ENCODE results near the gene RAB35.

RAB35 gene

GRCh38 chr12:120061575-120062214, 54.9 kb downstream of the RAB35 start:
- intact Hi-C loops (cut with DNase I; ENCODE audit: low total_unique reads): no loop called here
- DNase-seq: no peak
- no peaks in the 10 kb centered on the region for H3K36me3 ChIP-seq
- H3K4me1 ChIP-seq: no peaks in the 10 kb centered on the region
- H3K9me3 ChIP-seq: no peaks in the 10 kb centered on the region
- H3K27me3 ChIP-seq: peaks cover 0 to 12% of the 10 kb centered on the region in 2 donors
- no peak overlapping the region for H3K4me3 ChIP-seq
- no peak for TF ChIP-seq CTCF (IDR thresholded peaks at IDR 0.05)
- no peak overlapping the region for H3K27ac ChIP-seq

- no peak overlapping the region for H3K4me3 ChIP-seq
- DNase-seq: no peak
- no peaks in the 10 kb centered on the region for H3K4me1 ChIP-seq
- H3K27ac ChIP-seq: no peak overlapping the region
- intact Hi-C loops (cut with DNase I; ENCODE audit: low total_unique reads): no loop called here
- peaks cover 0 to 12% of the 10 kb centered on the region in 2 donors for H3K27me3 ChIP-seq
- no peaks in the 10 kb centered on the region for H3K36me3 ChIP-seq
- H3K9me3 ChIP-seq: no peaks in the 10 kb centered on the region
- TF ChIP-seq CTCF (IDR thresholded peaks at IDR 0.05): no peak
Measured at GRCh38 chr12:120060717-120061116, 55.8 kb downstream of the RAB35 start.

- Histone ChIP-seq H3K27me3 (peaks cover 0 to 12% of the 10 kb centered on the region in 2 donors), H3K36me3 (no peaks in the 10 kb centered on the region), H3K9me3 (no peaks in the 10 kb centered on the region), H3K4me1 (no peaks in the 10 kb centered on the region), H3K27ac (no peak overlapping the region), H3K4me3 (no peak overlapping the region)
- no peak for DNase-seq
- intact Hi-C loops (cut with DNase I; ENCODE audit: low total_unique reads): no loop called here
- no peak for TF ChIP-seq CTCF (IDR thresholded peaks at IDR 0.05)
Measured at GRCh38 chr12:120060196-120060595, 56.4 kb downstream of the RAB35 start.

GRCh38 chr12:120056739-120057138, 59.8 kb downstream of the RAB35 start:
- Histone ChIP-seq H3K9me3 (no peaks in the 10 kb centered on the region), H3K27ac (no peak overlapping the region), H3K36me3 (no peaks in the 10 kb centered on the region), H3K4me1 (no peaks in the 10 kb centered on the region), H3K4me3 (no peak overlapping the region), H3K27me3 (peaks cover 0 to 3% of the 10 kb centered on the region in 2 donors)
- TF ChIP-seq CTCF (IDR thresholded peaks at IDR 0.05): no peak
- DNase-seq: no peak
- intact Hi-C loops (cut with DNase I; ENCODE audit: low total_unique reads): no loop called here

- H3K27ac ChIP-seq: no peak overlapping the region
- intact Hi-C loops (cut with DNase I; ENCODE audit: low total_unique reads): no loop called here
Measured at GRCh38 chr12:120055231-120056000, 61.1 kb downstream of the RAB35 start.

More at GRCh38 chr12:120055231-120056000, 61.1 kb downstream of the RAB35 start:
- Histone ChIP-seq H3K36me3 (no peaks in the 10 kb centered on the region), H3K9me3 (no peaks in the 10 kb centered on the region), H3K27me3 (no peaks in the 10 kb centered on the region), H3K4me1 (no peaks in the 10 kb centered on the region), H3K4me3 (no peak overlapping the region)
- TF ChIP-seq CTCF (IDR thresholded peaks at IDR 0.05): no peak
- DNase-seq: no peak

Data from tibial artery (tissue), 4 donors.